Prostate gland (tissue), 2 donors: ENCODE measurements around the gene IL2RA.

ENCODE experiments used
- POLR2A ChIP-seq: fragments of 450-650 bp; IDR thresholded peaks from one replicate; pipeline ENCODE4 v1.6.1; 2016; ENCODE audit warnings: antibody characterized with exemption, mild to moderate bottlenecking
- POLR2AphosphoS5 ChIP-seq: sonication (generic); formaldehyde crosslinking; IDR thresholded peaks from one replicate; pipeline ENCODE4 v1.6.1; 2017; ENCODE audit warnings: antibody characterized with exemption
- TF ChIP-seq, protein P1 (sequence below), 4 experiments: fragments of 200-600 bp in 2 of 4; fragments of 450-650 bp in 2 of 4; sonication (generic) in 2 of 4; IDR thresholded peaks; 1 replicate in 3 of 4; 2 replicates in 1 of 4; pipeline ENCODE4 v1.5.1; 2016 to 2019; ENCODE audit warnings: antibody characterized with exemption in 4 of 4, mild to moderate bottlenecking in 2 of 4, moderate library complexity in 2 of 4

DNA sequence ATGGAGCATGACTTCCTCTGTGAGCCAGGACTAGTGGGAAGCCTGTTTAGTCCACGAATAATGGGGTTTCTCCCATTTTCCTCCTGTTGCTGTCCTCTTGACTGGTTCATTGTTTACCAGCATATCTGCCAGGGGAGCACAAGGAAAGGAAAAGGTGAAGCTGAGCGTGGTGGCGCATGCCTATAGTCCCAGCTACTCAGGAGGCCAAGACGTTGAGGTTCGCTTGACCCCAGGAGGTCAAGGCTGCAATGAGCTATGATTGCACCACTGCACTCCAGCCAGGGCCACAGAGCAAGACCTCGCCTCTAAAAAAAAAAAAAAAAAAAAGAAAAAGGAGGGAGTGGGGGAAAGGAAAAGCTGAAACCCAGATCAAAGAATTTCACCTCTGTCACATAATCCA lies 5.8 kb upstream of the IL2RA start:
- TF ChIP-seq, protein P1, sequence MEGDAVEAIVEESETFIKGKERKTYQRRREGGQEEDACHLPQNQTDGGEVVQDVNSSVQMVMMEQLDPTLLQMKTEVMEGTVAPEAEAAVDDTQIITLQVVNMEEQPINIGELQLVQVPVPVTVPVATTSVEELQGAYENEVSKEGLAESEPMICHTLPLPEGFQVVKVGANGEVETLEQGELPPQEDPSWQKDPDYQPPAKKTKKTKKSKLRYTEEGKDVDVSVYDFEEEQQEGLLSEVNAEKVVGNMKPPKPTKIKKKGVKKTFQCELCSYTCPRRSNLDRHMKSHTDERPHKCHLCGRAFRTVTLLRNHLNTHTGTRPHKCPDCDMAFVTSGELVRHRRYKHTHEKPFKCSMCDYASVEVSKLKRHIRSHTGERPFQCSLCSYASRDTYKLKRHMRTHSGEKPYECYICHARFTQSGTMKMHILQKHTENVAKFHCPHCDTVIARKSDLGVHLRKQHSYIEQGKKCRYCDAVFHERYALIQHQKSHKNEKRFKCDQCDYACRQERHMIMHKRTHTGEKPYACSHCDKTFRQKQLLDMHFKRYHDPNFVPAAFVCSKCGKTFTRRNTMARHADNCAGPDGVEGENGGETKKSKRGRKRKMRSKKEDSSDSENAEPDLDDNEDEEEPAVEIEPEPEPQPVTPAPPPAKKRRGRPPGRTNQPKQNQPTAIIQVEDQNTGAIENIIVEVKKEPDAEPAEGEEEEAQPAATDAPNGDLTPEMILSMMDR (IDR thresholded peaks at IDR 0.05): no peak
- no peak for TF ChIP-seq POLR2A
- TF ChIP-seq POLR2AphosphoS5: no peak
